Measurements from ENCODE around the gene ZFPL1. TPM values are rescaled to one million over a fixed set of nuclear protein-coding genes. Genes with fewer than 3 reads are reported as not detected.

The ZFPL1 gene
- total RNA-seq, 2 donors from 2014 or later: 35.7 to 46.6 TPM

GRCh38 chr11:65121865-65122696 is 38.1 kb downstream of the ZFPL1 start, which contains the start of the genes FAU and MRPL49:
Gene FAU, minus strand, starts transcription at chr11:65122134. Its CDS starts 321 bp downstream, at chr11:65121813.
Gene MRPL49, plus strand, starts transcription at chr11:65122321. Its CDS starts 26 bp downstream, at chr11:65122347.
- peak within 1 kb of the TSS; percentile 98 for H3K4me3 Mint-ChIP-seq
- DNase-seq: peak; percentile 99
- peak within 1 kb of the TSS; percentile 75 for H3K9ac ChIP-seq (ENCODE audit: extremely low read depth, low read length, poor library complexity, severe bottlenecking)
- peak within 1 kb of the TSS; percentile 59 for H3K27ac ChIP-seq (ENCODE audit: low read depth, low read length)
- no peaks in the 10 kb centered on the region for H3K9me3 ChIP-seq (ENCODE audit: control insufficient read depth, low read length)
- H3K4me1 Mint-ChIP-seq: peaks cover 9% of the 10 kb centered on the region
- peak within 1 kb of the TSS; percentile 99 for H3K27ac Mint-ChIP-seq
- peak within 1 kb of the TSS; percentile 96 for H3K4me3 ChIP-seq (ENCODE audit: low read length)
- no peaks in the 10 kb centered on the region for H3K9me3 Mint-ChIP-seq
- 0% methylated on average over 43 to 64 of the region's 64 CpGs for WGBS, 2 experiments (ENCODE audit: insufficient coverage in 1 of 2, insufficient read length in 1 of 2)
- no peaks in the 10 kb centered on the region for H3K27me3 Mint-ChIP-seq (ENCODE audit: insufficient read depth)
- TF ChIP-seq, protein P1, sequence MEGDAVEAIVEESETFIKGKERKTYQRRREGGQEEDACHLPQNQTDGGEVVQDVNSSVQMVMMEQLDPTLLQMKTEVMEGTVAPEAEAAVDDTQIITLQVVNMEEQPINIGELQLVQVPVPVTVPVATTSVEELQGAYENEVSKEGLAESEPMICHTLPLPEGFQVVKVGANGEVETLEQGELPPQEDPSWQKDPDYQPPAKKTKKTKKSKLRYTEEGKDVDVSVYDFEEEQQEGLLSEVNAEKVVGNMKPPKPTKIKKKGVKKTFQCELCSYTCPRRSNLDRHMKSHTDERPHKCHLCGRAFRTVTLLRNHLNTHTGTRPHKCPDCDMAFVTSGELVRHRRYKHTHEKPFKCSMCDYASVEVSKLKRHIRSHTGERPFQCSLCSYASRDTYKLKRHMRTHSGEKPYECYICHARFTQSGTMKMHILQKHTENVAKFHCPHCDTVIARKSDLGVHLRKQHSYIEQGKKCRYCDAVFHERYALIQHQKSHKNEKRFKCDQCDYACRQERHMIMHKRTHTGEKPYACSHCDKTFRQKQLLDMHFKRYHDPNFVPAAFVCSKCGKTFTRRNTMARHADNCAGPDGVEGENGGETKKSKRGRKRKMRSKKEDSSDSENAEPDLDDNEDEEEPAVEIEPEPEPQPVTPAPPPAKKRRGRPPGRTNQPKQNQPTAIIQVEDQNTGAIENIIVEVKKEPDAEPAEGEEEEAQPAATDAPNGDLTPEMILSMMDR (conservative IDR thresholded peaks at IDR 0.05): no peak
- no peaks in the 10 kb centered on the region for H3K4me1 ChIP-seq (ENCODE audit: control insufficient read depth, insufficient read depth, low read length)
- peaks cover 64% of the 10 kb centered on the region for H3K36me3 ChIP-seq (ENCODE audit: control insufficient read depth, insufficient read depth, low read length)
- H3K36me3 Mint-ChIP-seq (ENCODE audit: low read depth): peaks cover 43% of the 10 kb centered on the region
- H3K27me3 ChIP-seq (ENCODE audit: control insufficient read depth, insufficient read depth, low read length, poor library complexity, severe bottlenecking): no peaks in the 10 kb centered on the region

GRCh38 chr11:65124480-65125196 is 40.6 kb downstream of the ZFPL1 start:
- Histone ChIP-seq H3K9ac (ENCODE audit: extremely low read depth, low read length, poor library complexity, severe bottlenecking) (no peak overlapping the region), H3K27me3 (ENCODE audit: control insufficient read depth, insufficient read depth, low read length, poor library complexity, severe bottlenecking) (no peaks in the 10 kb centered on the region), H3K36me3 (ENCODE audit: control insufficient read depth, insufficient read depth, low read length) (peaks cover 67% of the 10 kb centered on the region), H3K4me3 (ENCODE audit: low read length) (no peak overlapping the region), H3K9me3 (ENCODE audit: control insufficient read depth, low read length) (no peaks in the 10 kb centered on the region), H3K4me1 (ENCODE audit: control insufficient read depth, insufficient read depth, low read length) (no peaks in the 10 kb centered on the region), H3K27ac (ENCODE audit: low read depth, low read length) (no peak overlapping the region)
- peak; percentile 22 for DNase-seq
- Mint-ChIP-seq H3K4me1 (peaks cover 8% of the 10 kb centered on the region), H3K9me3 (no peaks in the 10 kb centered on the region), H3K27me3 (ENCODE audit: insufficient read depth) (no peaks in the 10 kb centered on the region), H3K4me3 (peak overlapping the region; percentile 5), H3K27ac (no peak overlapping the region), H3K36me3 (ENCODE audit: low read depth) (peaks cover 38% of the 10 kb centered on the region)
- 80 to 92% methylated on average over 1 to 3 of the region's 5 CpGs for WGBS, 2 experiments (ENCODE audit: insufficient coverage in 1 of 2, insufficient read length in 1 of 2)
- TF ChIP-seq, protein P1 (conservative IDR thresholded peaks at IDR 0.05): no peak

GRCh38 chr11:65125197-65126056 is 41.4 kb downstream of the ZFPL1 start:
- Histone ChIP-seq H3K36me3 (ENCODE audit: control insufficient read depth, insufficient read depth, low read length) (peaks cover 64% of the 10 kb centered on the region), H3K9me3 (ENCODE audit: control insufficient read depth, low read length) (no peaks in the 10 kb centered on the region), H3K9ac (ENCODE audit: extremely low read depth, low read length, poor library complexity, severe bottlenecking) (no peak overlapping the region), H3K4me3 (ENCODE audit: low read length) (no peak overlapping the region), H3K4me1 (ENCODE audit: control insufficient read depth, insufficient read depth, low read length) (no peaks in the 10 kb centered on the region), H3K27ac (ENCODE audit: low read depth, low read length) (no peak overlapping the region), H3K27me3 (ENCODE audit: control insufficient read depth, insufficient read depth, low read length, poor library complexity, severe bottlenecking) (no peaks in the 10 kb centered on the region)
- TF ChIP-seq, protein P1 (conservative IDR thresholded peaks at IDR 0.05): no peak
- 93 to 94% methylated on average over 7 to 12 of the region's 12 CpGs for WGBS, 2 experiments (ENCODE audit: insufficient coverage in 1 of 2, insufficient read length in 1 of 2)
- H3K4me1 Mint-ChIP-seq: peaks cover 8% of the 10 kb centered on the region
- H3K27ac Mint-ChIP-seq: no peak overlapping the region
- DNase-seq: peak; percentile 21
- H3K27me3 Mint-ChIP-seq (ENCODE audit: insufficient read depth): no peaks in the 10 kb centered on the region
- no peaks in the 10 kb centered on the region for H3K9me3 Mint-ChIP-seq
- no peak overlapping the region for H3K4me3 Mint-ChIP-seq
- peaks cover 35% of the 10 kb centered on the region for H3K36me3 Mint-ChIP-seq (ENCODE audit: low read depth)
